HEK293T (cell line): Measurements from ENCODE around the gene NUMB.

Source experiments
- BHLHE40 ChIP-seq: fragments of 450-650 bp; IDR thresholded peaks from 2 replicates; pipeline ENCODE4 v1.6.1; 2016; ENCODE audit warnings: mild to moderate bottlenecking, moderate library complexity, borderline replicate concordance
- FOXA1 ChIP-seq: fragments of 450-650 bp; IDR thresholded peaks from 2 replicates; pipeline ENCODE4 v1.6.1; 2016; ENCODE audit warnings: mild to moderate bottlenecking
- NFRKB ChIP-seq: fragments of 450-650 bp; IDR thresholded peaks from 2 replicates; pipeline ENCODE4 v1.6.1; 2016; ENCODE audit warnings: mild to moderate bottlenecking, moderate library complexity
- PKNOX1 ChIP-seq: fragments of 450-650 bp; IDR thresholded peaks from 2 replicates; pipeline ENCODE4 v1.6.1; 2016
- SUZ12 ChIP-seq: fragments of 450-650 bp; IDR thresholded peaks from 2 replicates; pipeline ENCODE4 v1.6.1; 2016; ENCODE audit warnings: mild to moderate bottlenecking
- TARDBP ChIP-seq: fragments of 450-650 bp; IDR thresholded peaks from 2 replicates; pipeline ENCODE4 v1.6.1; 2016

GRCh38 chr14:73403181-73403752 lies 55.1 kb downstream of the NUMB start:
- TF ChIP-seq TARDBP (no peak), BHLHE40 (no peak), FOXA1 (no peak), SUZ12 (no peak), NFRKB (no peak), PKNOX1 (no peak)
